MM.1S (cell line): ENCODE results near the gene ENTPD6.
"Not testable (repeated sequence)": the region's sequence is repeated elsewhere in the genome, so short reads cannot be mapped to it uniquely, and the experiment has no call there.

Experiments
- CTCF ChIP-seq: fragments of 300-600 bp; sonication (generic); IDR thresholded peaks from 2 replicates; pipeline ENCODE4 v1.5.1; 2016; ENCODE audit warnings: antibody characterized with exemption, low read length, mixed read lengths
- EZH2 ChIP-seq: fragments of 300-600 bp; sonication (generic); optimal IDR thresholded peaks from 2 replicates; pipeline ENCODE3; 2017; ENCODE audit warnings: low read depth, mild to moderate bottlenecking, antibody characterized with exemption, low read length, mixed read lengths
- EZH2phosphoT487 ChIP-seq: fragments of 300-600 bp; sonication (generic); IDR thresholded peaks from 2 replicates; pipeline ENCODE4 v1.6.1; 2018; ENCODE audit warnings: antibody characterized with exemption, low read length

GRCh38 chr20:25166105-25166782 is 29.3 kb upstream of the ENTPD6 start:
- TF ChIP-seq CTCF, EZH2, EZH2phosphoT487: not testable (repeated sequence)
